H9 (cell line): ENCODE results near the gene ADGRL3. TPM values are rescaled to one million over a fixed set of nuclear protein-coding genes. Genes with fewer than 3 reads are reported as not detected.

Experiments used
- DNase-seq: peaks from one replicate; pipeline ENCODE4 v3.0.0-alpha.2; 2017
- H2AFZ ChIP-seq: one replicate; pipeline ENCODE4 v1.6.1; 2013; ENCODE audit warnings: mild to moderate bottlenecking, low read length, control low read depth, moderate library complexity
- H2AK5ac ChIP-seq: 2 replicates; pipeline ENCODE4 v1.6.1; 2013; ENCODE audit warnings: low read length, control low read depth, mixed read lengths; ENCODE audit not compliant: insufficient read length
- H2BK120ac ChIP-seq: one replicate; pipeline ENCODE4 v1.6.1; 2013; ENCODE audit warnings: low read depth, mild to moderate bottlenecking, low read length, control low read depth, inconsistent platforms; ENCODE audit not compliant: poor library complexity, severe bottlenecking
- H2BK12ac ChIP-seq: 2 replicates; pipeline ENCODE4 v1.6.1; 2013; ENCODE audit warnings: low read length, control low read depth, mixed read lengths, low read depth; ENCODE audit not compliant: insufficient read length
- H2BK15ac ChIP-seq: 2 replicates; pipeline ENCODE4 v1.6.1; 2013; ENCODE audit warnings: low read depth, low read length, control low read depth
- H2BK20ac ChIP-seq: one replicate; pipeline ENCODE4 v1.6.1; 2013; ENCODE audit warnings: low read depth, mild to moderate bottlenecking, low read length, control low read depth, inconsistent platforms; ENCODE audit not compliant: poor library complexity, severe bottlenecking
- H2BK5ac ChIP-seq: 2 replicates; pipeline ENCODE4 v1.6.1; 2013; ENCODE audit warnings: low read length, control low read depth, mixed read lengths; ENCODE audit not compliant: insufficient read length
- H3K14ac ChIP-seq: 2 replicates; pipeline ENCODE4 v1.6.1; 2013; ENCODE audit warnings: low read length, control low read depth; ENCODE audit not compliant: insufficient read depth
- H3K18ac ChIP-seq: 2 replicates; pipeline ENCODE4 v1.6.1; 2013; ENCODE audit warnings: low read depth, mild to moderate bottlenecking, mixed read lengths, low read length, control low read depth; ENCODE audit not compliant: insufficient read length
- H3K23ac ChIP-seq: 2 replicates; pipeline ENCODE4 v1.6.1; 2013; ENCODE audit warnings: low read length, control low read depth, mixed read lengths, low read depth; ENCODE audit not compliant: insufficient read length
- H3K23me2 ChIP-seq: 2 replicates; pipeline ENCODE4 v1.6.1; 2013; ENCODE audit warnings: low read depth, mild to moderate bottlenecking, mixed read lengths, low read length, control low read depth; ENCODE audit not compliant: insufficient read length, poor library complexity, severe bottlenecking
- H3K27ac ChIP-seq: 2 replicates; pipeline ENCODE4 v1.5.1; 2013; ENCODE audit warnings: low read length, control low read depth, mixed read lengths, low read depth; ENCODE audit not compliant: insufficient read length
- H3K27me3 ChIP-seq: 2 replicates; pipeline ENCODE4 v1.6.1; 2013; ENCODE audit warnings: low read length, control low read depth, inconsistent platforms; ENCODE audit not compliant: insufficient read depth
- H3K4ac ChIP-seq: 2 replicates; pipeline ENCODE4 v1.6.1; 2013; ENCODE audit warnings: low read depth, mild to moderate bottlenecking, control low read depth, inconsistent platforms, low read length, moderate library complexity
- H3K4me1 ChIP-seq: 2 replicates; pipeline ENCODE4 v1.6.1; 2013; ENCODE audit warnings: low read length, control low read depth, inconsistent platforms; ENCODE audit not compliant: insufficient read depth
- H3K4me2 ChIP-seq: 2 replicates; pipeline ENCODE4 v1.6.1; 2013; ENCODE audit warnings: low read length, control low read depth, mixed read lengths; ENCODE audit not compliant: insufficient read length, insufficient read depth
- H3K56ac ChIP-seq: 2 replicates; pipeline ENCODE4 v1.6.1; 2013; ENCODE audit warnings: low read depth, mild to moderate bottlenecking, mixed read lengths, low read length, control low read depth; ENCODE audit not compliant: insufficient read length
- H3K79me1 ChIP-seq: 2 replicates; pipeline ENCODE4 v1.6.1; 2013; ENCODE audit warnings: low read depth, mild to moderate bottlenecking, moderate library complexity, low read length, control low read depth, inconsistent platforms; ENCODE audit not compliant: insufficient read depth, poor library complexity, severe bottlenecking
- H3K79me2 ChIP-seq: 2 replicates; pipeline ENCODE4 v1.6.1; 2013; ENCODE audit warnings: low read length, control low read depth, inconsistent platforms; ENCODE audit not compliant: insufficient read depth
- H3K9ac ChIP-seq: 2 replicates; pipeline ENCODE4 v1.6.1; 2013; ENCODE audit warnings: low read length, control low read depth, mixed read lengths; ENCODE audit not compliant: insufficient read length; ENCODE audit errors: extremely low read depth
- H3K9me3 ChIP-seq: one replicate; pipeline ENCODE4 v1.6.1; 2013; ENCODE audit warnings: low read depth, low read length, inconsistent platforms; ENCODE audit not compliant: control insufficient read depth
- H3T11ph ChIP-seq: one replicate; pipeline ENCODE4 v1.6.1; 2013; ENCODE audit warnings: mild to moderate bottlenecking, low read length, control low read depth, inconsistent platforms
- H4K20me1 ChIP-seq: one replicate; pipeline ENCODE4 v1.6.1; 2013; ENCODE audit not compliant: control insufficient read depth, insufficient read length, insufficient read depth
- H4K5ac ChIP-seq: 2 replicates; pipeline ENCODE4 v1.6.1; 2013; ENCODE audit warnings: low read depth, mild to moderate bottlenecking, mixed read lengths, low read length, control low read depth; ENCODE audit not compliant: insufficient read length
- H4K8ac ChIP-seq: replicated peaks from 2 replicates; pipeline ENCODE4 v1.6.1; 2013; ENCODE audit warnings: low read length, control low read depth, mixed read lengths, low read depth; ENCODE audit not compliant: insufficient read length
- H4K91ac ChIP-seq: 2 replicates; pipeline ENCODE4 v1.6.1; 2013; ENCODE audit warnings: low read depth, mild to moderate bottlenecking, moderate library complexity, mixed read lengths, low read length, control low read depth; ENCODE audit not compliant: insufficient read length
- H3K27ac Mint-ChIP-seq, 3 experiments: 2 replicates in 2 of 3; 3 replicates in 1 of 3; pipeline ENCODE4 v1.8.0; 2020 to 2021; ENCODE audit warnings: mixed read lengths in 3 of 3, mild to moderate bottlenecking in 1 of 3, moderate library complexity in 1 of 3
- H3K27me3 Mint-ChIP-seq: 2 replicates; pipeline ENCODE4 v1.8.0; 2021; ENCODE audit warnings: low read depth, mild to moderate bottlenecking, moderate library complexity, mixed read lengths
- H3K36me3 Mint-ChIP-seq, 3 experiments: 2 replicates in 2 of 3; 3 replicates in 1 of 3; pipeline ENCODE4 v1.8.0; 2020 to 2021; ENCODE audit warnings: low read depth in 3 of 3, mixed read lengths in 3 of 3; ENCODE audit not compliant: insufficient read depth in 1 of 3
- H3K4me1 Mint-ChIP-seq, 2 experiments: 2 replicates each; pipeline ENCODE4 v1.8.0; 2020; ENCODE audit warnings: mixed read lengths in 2 of 2
- H3K4me3 Mint-ChIP-seq, 2 experiments: 2 replicates in 1 of 2; 3 replicates in 1 of 2; pipeline ENCODE4 v1.8.0; 2020 to 2021; ENCODE audit warnings: mild to moderate bottlenecking in 2 of 2, mixed read lengths in 2 of 2, moderate library complexity in 1 of 2
- H3K9me3 Mint-ChIP-seq, 2 experiments: 2 replicates in 1 of 2; 3 replicates in 1 of 2; pipeline ENCODE4 v1.8.0; 2020; ENCODE audit warnings: mild to moderate bottlenecking in 2 of 2, mixed read lengths in 2 of 2, moderate library complexity in 1 of 2
- whole genome bisulfite sequencing: extraction: QIAGEN DNeasy Blood & Tissue Kit; methylation state at CpG from one replicate; pipeline ENCODE4 v1.1.7; 2013; ENCODE audit warnings: missing lambda C conversion rate, low lambda C conversion rate, mixed read lengths; ENCODE audit not compliant: insufficient read length; ENCODE audit errors: extremely low coverage; 5-methylcytosine and 5-hydroxymethylcytosine counted together
- total RNA-seq: library from RNA; stranded (reverse); gene quantifications from 2 replicates; pipeline ENCODE4 v1.2.1, GENCODE V29; 2021
- TF ChIP-seq, protein P1 (sequence below): fragments of 200-600 bp; sonication (generic); conservative IDR thresholded peaks from 3 replicates; pipeline ENCODE4 v1.8.0; 2021; ENCODE audit warnings: antibody characterized with exemption, mild to moderate bottlenecking

ADGRL3 gene
- total RNA-seq, 1 experiment from 2014 or later, result 5.9 TPM

DNA sequence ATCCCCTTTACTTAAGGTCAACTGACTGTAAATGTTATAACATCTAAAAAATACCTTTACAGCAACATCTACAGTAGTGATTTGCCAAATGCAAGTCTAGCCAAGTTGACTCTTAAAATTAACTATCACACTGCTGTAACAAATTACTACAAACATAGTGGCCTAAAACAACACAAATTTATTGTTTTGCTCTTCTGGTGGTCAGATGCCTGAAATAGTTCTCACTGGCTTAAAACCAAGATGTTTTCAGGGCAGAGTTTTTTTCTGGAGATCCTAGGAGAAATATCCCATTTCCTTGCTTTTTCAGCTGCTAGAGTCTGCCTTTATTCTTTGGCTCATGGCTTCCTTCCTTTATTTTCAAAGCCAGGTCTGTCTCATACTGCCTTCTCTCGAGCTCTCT lies 120.5 kb downstream of the ADGRL3 start:
- Histone ChIP-seq H3K56ac (no peak overlapping the region), H2BK15ac (no peak overlapping the region), H3K14ac (no peak overlapping the region), H2BK12ac (no peak overlapping the region), H3K9me3 (peaks cover 6% of the 10 kb centered on the region), H3K4ac (no peak overlapping the region), H2BK20ac (no peak overlapping the region), H3K4me2 (no peak overlapping the region), H3K18ac (no peak overlapping the region), H3T11ph (no peak overlapping the region), H2AK5ac (no peak overlapping the region), H3K23ac (no peak overlapping the region), H3K27me3 (no peaks in the 10 kb centered on the region), H3K4me1 (peaks cover 2% of the 10 kb centered on the region; the same call in 1 of the 2 replicates), H3K79me1 (no peaks in the 10 kb centered on the region), H3K23me2 (no peaks in the 10 kb centered on the region), H3K27ac (no peak overlapping the region), H4K91ac (no peak overlapping the region), H4K5ac (no peak overlapping the region), H2BK120ac (no peak overlapping the region), H3K79me2 (no peaks in the 10 kb centered on the region; the same call in 1 of the 2 replicates), H4K8ac (no peak overlapping the region), H2AFZ (no peak overlapping the region), H3K9ac (no peak overlapping the region), H2BK5ac (no peak overlapping the region), H4K20me1 (no peaks in the 10 kb centered on the region)
- WGBS, result no CpG with 5 or more reads among the region's 1 CpG
- TF ChIP-seq, protein P1, sequence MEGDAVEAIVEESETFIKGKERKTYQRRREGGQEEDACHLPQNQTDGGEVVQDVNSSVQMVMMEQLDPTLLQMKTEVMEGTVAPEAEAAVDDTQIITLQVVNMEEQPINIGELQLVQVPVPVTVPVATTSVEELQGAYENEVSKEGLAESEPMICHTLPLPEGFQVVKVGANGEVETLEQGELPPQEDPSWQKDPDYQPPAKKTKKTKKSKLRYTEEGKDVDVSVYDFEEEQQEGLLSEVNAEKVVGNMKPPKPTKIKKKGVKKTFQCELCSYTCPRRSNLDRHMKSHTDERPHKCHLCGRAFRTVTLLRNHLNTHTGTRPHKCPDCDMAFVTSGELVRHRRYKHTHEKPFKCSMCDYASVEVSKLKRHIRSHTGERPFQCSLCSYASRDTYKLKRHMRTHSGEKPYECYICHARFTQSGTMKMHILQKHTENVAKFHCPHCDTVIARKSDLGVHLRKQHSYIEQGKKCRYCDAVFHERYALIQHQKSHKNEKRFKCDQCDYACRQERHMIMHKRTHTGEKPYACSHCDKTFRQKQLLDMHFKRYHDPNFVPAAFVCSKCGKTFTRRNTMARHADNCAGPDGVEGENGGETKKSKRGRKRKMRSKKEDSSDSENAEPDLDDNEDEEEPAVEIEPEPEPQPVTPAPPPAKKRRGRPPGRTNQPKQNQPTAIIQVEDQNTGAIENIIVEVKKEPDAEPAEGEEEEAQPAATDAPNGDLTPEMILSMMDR, result no peak
- Mint-ChIP-seq H3K27me3 (no peaks in the 10 kb centered on the region), H3K4me3 (no peak overlapping the region), H3K27ac (no peak overlapping the region), H3K4me1 (peaks cover 15 to 17% of the 10 kb centered on the region in 2 experiments), H3K36me3 (peaks cover 17 to 33% (median 26%) of the 10 kb centered on the region in 3 experiments), H3K9me3 (peaks cover 22 to 30% of the 10 kb centered on the region in 2 experiments)
- no peak for DNase-seq
